OCI-LY3 (cell line): ENCODE data around the gene ANK2.

ENCODE experiments used
- H2AFZ ChIP-seq: fragments of 200-600, 300-600 bp; shearing (Covaris generic); 2 replicates; pipeline ENCODE4 v1.6.0; 2014; ENCODE audit warnings: antibody characterized with exemption, low read depth, low read length
- H3K27ac ChIP-seq: fragments of 200-600, 300-600 bp; sonication (generic); 2 replicates; pipeline ENCODE4 v1.5.1; 2014; ENCODE audit warnings: mild to moderate bottlenecking, low read length, moderate library complexity, mixed read lengths
- H3K27me3 ChIP-seq: fragments of 200-600, 300-600 bp; sonication (generic); 2 replicates; pipeline ENCODE4 v1.6.1; 2014; ENCODE audit warnings: low read depth, low read length, mixed read lengths
- H3K36me3 ChIP-seq: fragments of 200-600, 300-600 bp; sonication (generic); replicated peaks from 2 replicates; pipeline ENCODE3; 2014; ENCODE audit warnings: low read depth, low read length, mixed read lengths
- H3K4me1 ChIP-seq: fragments of 300-600, 200-600 bp; sonication (generic); 2 replicates; pipeline ENCODE4 v1.6.1; 2014; ENCODE audit warnings: low read length, mixed read lengths
- H3K4me2 ChIP-seq: fragments of 200-600, 300-600 bp; sonication (generic); 2 replicates; pipeline ENCODE4 v1.6.1; 2014; ENCODE audit warnings: low read length, mixed read lengths
- H3K4me3 ChIP-seq: fragments of 300-600, 200-600 bp; sonication (generic); 2 replicates; pipeline ENCODE4 v1.5.1; 2014; ENCODE audit warnings: antibody characterized with exemption, mild to moderate bottlenecking, low read length, moderate library complexity
- H3K79me2 ChIP-seq: fragments of 300-600, 200-600 bp; shearing (Covaris generic); 2 replicates; pipeline ENCODE4 v1.6.1; 2014; ENCODE audit warnings: mild to moderate bottlenecking, low read length, mixed read lengths
- H3K9ac ChIP-seq: fragments of 300-600, 200-600 bp; shearing (Covaris generic); 2 replicates; pipeline ENCODE4 v1.6.0; 2014; ENCODE audit warnings: mild to moderate bottlenecking, low read length, moderate library complexity
- H3K9me3 ChIP-seq: fragments of 200-600, 300-600 bp; shearing (Covaris generic); 2 replicates; pipeline ENCODE4 v1.6.1; 2014; ENCODE audit warnings: low read length, mixed read lengths; ENCODE audit not compliant: insufficient read depth
- H4K20me1 ChIP-seq: fragments of 200-600, 300-600 bp; sonication (generic); 2 replicates; pipeline ENCODE4 v1.6.1; 2016; ENCODE audit warnings: low read length, mixed read lengths; ENCODE audit not compliant: insufficient read depth
- EZH2phosphoT487 ChIP-seq: fragments of 200-600 bp; shearing (Covaris generic); IDR thresholded peaks from 2 replicates; pipeline ENCODE4 v1.6.1; 2018; ENCODE audit warnings: antibody characterized with exemption, mixed run types, low read depth
- TF ChIP-seq, protein P1 (sequence below): fragments of 200-600, 300-600 bp; sonication (generic); IDR thresholded peaks from 2 replicates; pipeline ENCODE4 v1.5.1; 2014; ENCODE audit warnings: antibody characterized with exemption, low read length, low read depth

Gene ANK2

DNA sequence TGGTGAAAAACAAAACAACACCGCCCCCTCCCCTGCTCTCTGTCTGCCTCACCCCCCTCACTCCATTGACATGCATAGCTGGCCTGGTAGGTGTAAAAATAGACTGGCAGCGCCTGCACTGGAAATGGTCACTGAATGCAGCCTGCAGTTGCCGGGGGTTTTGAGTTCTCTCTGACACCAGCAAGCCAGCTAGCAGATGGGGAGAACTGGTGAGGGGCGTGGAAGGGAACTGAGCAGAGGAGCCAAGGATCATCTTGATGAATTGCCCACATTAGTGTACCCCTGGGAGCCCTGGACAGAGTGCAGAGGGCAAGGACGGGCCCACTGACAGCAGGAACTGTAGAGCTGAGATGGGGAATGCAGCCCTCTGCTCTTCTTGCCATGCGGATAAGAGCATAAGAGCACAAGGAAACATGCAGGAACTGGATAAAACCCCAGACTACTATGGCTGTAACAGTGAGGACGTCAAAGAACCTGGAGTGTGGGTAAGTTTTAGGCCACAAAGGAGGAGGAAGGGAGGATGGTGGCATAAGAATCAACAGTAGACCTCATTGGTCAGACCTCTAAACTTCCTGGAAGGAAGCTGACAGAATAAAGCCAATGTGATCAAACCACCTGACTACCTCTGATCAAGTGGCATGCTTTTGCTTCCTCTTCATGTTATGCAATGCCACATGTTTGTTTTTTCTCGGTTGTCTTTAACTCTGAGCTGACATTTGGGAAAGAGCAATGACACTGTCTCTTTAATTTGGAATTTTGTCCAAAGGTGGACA, 96.3 kb downstream of the ANK2 start:
- no peaks in the 10 kb centered on the region for H3K36me3 ChIP-seq
- H3K27ac ChIP-seq, result no peak overlapping the region
- no peaks in the 10 kb centered on the region for H3K79me2 ChIP-seq
- no peak overlapping the region for H3K4me3 ChIP-seq
- H2AFZ ChIP-seq, result no peak overlapping the region
- TF ChIP-seq, protein P1, sequence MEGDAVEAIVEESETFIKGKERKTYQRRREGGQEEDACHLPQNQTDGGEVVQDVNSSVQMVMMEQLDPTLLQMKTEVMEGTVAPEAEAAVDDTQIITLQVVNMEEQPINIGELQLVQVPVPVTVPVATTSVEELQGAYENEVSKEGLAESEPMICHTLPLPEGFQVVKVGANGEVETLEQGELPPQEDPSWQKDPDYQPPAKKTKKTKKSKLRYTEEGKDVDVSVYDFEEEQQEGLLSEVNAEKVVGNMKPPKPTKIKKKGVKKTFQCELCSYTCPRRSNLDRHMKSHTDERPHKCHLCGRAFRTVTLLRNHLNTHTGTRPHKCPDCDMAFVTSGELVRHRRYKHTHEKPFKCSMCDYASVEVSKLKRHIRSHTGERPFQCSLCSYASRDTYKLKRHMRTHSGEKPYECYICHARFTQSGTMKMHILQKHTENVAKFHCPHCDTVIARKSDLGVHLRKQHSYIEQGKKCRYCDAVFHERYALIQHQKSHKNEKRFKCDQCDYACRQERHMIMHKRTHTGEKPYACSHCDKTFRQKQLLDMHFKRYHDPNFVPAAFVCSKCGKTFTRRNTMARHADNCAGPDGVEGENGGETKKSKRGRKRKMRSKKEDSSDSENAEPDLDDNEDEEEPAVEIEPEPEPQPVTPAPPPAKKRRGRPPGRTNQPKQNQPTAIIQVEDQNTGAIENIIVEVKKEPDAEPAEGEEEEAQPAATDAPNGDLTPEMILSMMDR, result no peak
- TF ChIP-seq EZH2phosphoT487, result no peak
- no peaks in the 10 kb centered on the region for H4K20me1 ChIP-seq
- no peaks in the 10 kb centered on the region for H3K9me3 ChIP-seq
- no peaks in the 10 kb centered on the region for H3K4me1 ChIP-seq
- no peaks in the 10 kb centered on the region for H3K27me3 ChIP-seq
- no peak overlapping the region for H3K9ac ChIP-seq
- H3K4me2 ChIP-seq, result no peak overlapping the region

DNA sequence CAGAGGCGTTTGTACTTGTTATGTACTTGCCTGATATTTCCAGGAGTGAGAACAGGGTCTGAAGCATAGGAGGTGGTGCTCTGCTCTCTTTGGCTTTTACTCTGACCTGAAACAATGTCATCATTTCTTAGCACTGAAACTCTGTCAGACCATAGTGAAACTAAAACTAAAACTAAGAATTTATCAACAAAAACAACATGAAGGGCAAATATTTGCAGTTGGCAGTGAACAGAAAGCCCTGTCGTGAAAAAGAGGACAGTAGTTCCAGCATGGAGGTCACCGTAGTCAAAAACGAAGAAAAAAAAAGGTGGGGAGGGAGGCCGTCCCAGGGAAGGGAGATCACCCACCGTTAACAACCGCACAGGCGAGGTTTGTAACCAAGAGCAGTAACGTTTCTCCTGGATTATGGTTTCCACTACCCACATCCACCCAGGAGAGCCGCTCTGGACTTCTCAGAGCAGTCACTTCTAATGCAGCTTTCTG, 97.5 kb downstream of the ANK2 start:
- Histone ChIP-seq H3K4me2 (no peak overlapping the region), H3K4me3 (no peak overlapping the region), H3K4me1 (peaks cover 3% of the 10 kb centered on the region; the same call in 1 of the 2 replicates), H3K27me3 (no peaks in the 10 kb centered on the region), H3K9me3 (no peaks in the 10 kb centered on the region), H3K36me3 (no peaks in the 10 kb centered on the region), H3K79me2 (no peaks in the 10 kb centered on the region), H3K9ac (no peak overlapping the region), H2AFZ (no peak overlapping the region), H4K20me1 (no peaks in the 10 kb centered on the region), H3K27ac (no peak overlapping the region)
- TF ChIP-seq, protein P1, result no peak
- no peak for TF ChIP-seq EZH2phosphoT487

DNA sequence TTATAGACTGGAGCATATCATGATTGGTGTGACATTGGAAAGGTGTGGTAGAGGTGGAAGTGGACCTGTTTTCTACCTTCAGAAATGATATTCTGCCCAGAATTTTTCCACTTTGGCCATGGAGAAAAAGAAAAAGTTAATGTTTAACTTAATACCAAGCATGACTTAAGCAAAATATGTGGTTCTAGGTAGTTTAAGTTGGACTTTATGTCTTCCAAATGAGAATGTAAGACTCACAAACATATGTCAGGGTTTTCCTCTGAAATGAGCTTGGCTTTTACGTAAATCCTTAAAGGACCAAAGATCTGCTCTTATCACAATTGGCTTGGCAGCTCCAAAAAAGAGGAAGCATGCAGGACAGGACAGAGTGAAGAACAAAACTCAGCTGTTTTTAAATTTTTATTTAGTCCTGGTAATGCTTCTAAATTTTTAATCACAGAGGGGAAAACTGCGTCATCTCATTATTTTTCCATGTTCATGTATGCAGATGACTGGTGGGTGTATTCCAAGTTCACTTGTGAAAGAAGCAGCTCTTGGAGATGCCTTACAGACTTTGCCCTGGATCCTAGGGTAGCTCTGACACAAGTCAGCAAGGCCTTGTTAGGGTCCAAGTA, 98.2 kb downstream of the ANK2 start:
- Histone ChIP-seq H3K27ac (no peak overlapping the region), H3K79me2 (no peaks in the 10 kb centered on the region), H3K9me3 (no peaks in the 10 kb centered on the region), H2AFZ (no peak overlapping the region), H3K4me1 (peaks cover 3% of the 10 kb centered on the region; the same call in 1 of the 2 replicates), H3K9ac (no peak overlapping the region), H3K27me3 (no peaks in the 10 kb centered on the region), H3K4me2 (no peak overlapping the region), H3K4me3 (no peak overlapping the region), H4K20me1 (no peaks in the 10 kb centered on the region), H3K36me3 (no peaks in the 10 kb centered on the region)
- TF ChIP-seq EZH2phosphoT487, result no peak
- TF ChIP-seq, protein P1, result no peak

DNA sequence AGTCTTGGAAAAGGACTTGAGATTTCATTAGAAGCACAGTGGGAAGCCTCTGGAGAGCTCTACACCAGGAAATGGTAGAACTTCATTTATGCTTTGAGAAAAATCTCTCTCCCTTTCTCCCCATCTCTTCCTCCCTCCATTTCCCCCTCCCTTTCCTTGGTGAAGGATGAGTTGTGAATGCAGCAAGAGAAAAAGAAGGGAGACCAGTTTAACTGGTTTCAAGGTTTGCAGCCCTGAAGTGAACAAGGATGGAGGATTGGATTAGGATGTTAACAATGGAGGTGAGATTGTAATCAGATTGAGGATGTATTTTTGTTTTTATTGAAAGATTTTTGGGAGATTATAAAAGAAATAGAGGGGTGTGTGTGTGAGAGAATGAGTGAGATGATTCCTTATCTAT, 99.5 kb downstream of the ANK2 start:
- Histone ChIP-seq H3K27ac (no peak overlapping the region), H3K4me1 (peaks cover 3% of the 10 kb centered on the region; the same call in 1 of the 2 replicates), H3K4me2 (no peak overlapping the region), H3K9ac (no peak overlapping the region), H3K9me3 (no peaks in the 10 kb centered on the region), H3K79me2 (no peaks in the 10 kb centered on the region), H2AFZ (no peak overlapping the region), H4K20me1 (no peaks in the 10 kb centered on the region), H3K4me3 (no peak overlapping the region), H3K36me3 (no peaks in the 10 kb centered on the region), H3K27me3 (no peaks in the 10 kb centered on the region)
- TF ChIP-seq, protein P1, result no peak
